PC-3 (cell line): ENCODE measurements around the gene THSD7A.

Source experiments
- CTCF ChIP-seq: fragments of 300-600 bp; sonication (generic); conservative IDR thresholded peaks from 2 replicates; pipeline ENCODE4 v1.5.1; 2017; ENCODE audit warnings: antibody characterized with exemption, low read depth, mild to moderate bottlenecking, low read length
- EZH2 ChIP-seq: fragments of 300-600 bp; sonication (generic); IDR thresholded peaks from one replicate; pipeline ENCODE4 v1.6.1; 2017; ENCODE audit warnings: antibody characterized with exemption, mild to moderate bottlenecking, low read length; ENCODE audit not compliant: unreplicated experiment

GRCh38 chr7:11478426-11478825 is 353.6 kb downstream of the THSD7A start:
- no peak for TF ChIP-seq CTCF
- TF ChIP-seq EZH2 = no peak
